Calu3 (cell line): ENCODE results near the gene POR. TPM values are rescaled to one million over a fixed set of nuclear protein-coding genes. Genes with fewer than 3 reads are reported as not detected.
A peak's percentile ranks its signal among the peaks of the same experiment; 100 is the strongest.

Experiments
- BruUV-seq: library from RNA; stranded (reverse); fragments of 400-500 nt; replicated peaks from 2 replicates; lab custom pipeline; 2021; lab: Mats Ljungman, UMichigan
- CTCF ChIA-PET: fragments of 300-600 bp; sonication (Branson Sonifier 250); formaldehyde crosslinking; loops from one replicate; lab custom pipeline; 2022; ENCODE audit warnings: antibody characterized with exemption; lab: Charles Lee
- DNase-seq: peaks from one replicate; pipeline ENCODE4 v3.0.0; 2022
- H3K27ac Mint-ChIP-seq: one replicate; pipeline ENCODE4 v1.8.0; 2022; ENCODE audit warnings: mixed read lengths; ENCODE audit not compliant: unreplicated experiment
- H3K27me3 Mint-ChIP-seq: one replicate; pipeline ENCODE4 v1.8.0; 2022; ENCODE audit warnings: mixed read lengths; ENCODE audit not compliant: unreplicated experiment
- H3K36me3 Mint-ChIP-seq: one replicate; pipeline ENCODE4 v1.8.0; 2022; ENCODE audit warnings: mild to moderate bottlenecking, moderate library complexity, mixed read lengths; ENCODE audit not compliant: insufficient read depth, unreplicated experiment
- H3K4me1 Mint-ChIP-seq: one replicate; pipeline ENCODE4 v1.8.0; 2022; ENCODE audit warnings: mild to moderate bottlenecking, low read depth, mixed read lengths; ENCODE audit not compliant: unreplicated experiment
- H3K4me3 Mint-ChIP-seq: one replicate; pipeline ENCODE4 v1.8.0; 2022; ENCODE audit warnings: mild to moderate bottlenecking, low read depth, moderate library complexity, mixed read lengths; ENCODE audit not compliant: unreplicated experiment
- H3K9me3 Mint-ChIP-seq: one replicate; pipeline ENCODE4 v1.8.0; 2022; ENCODE audit warnings: low read depth, mixed read lengths; ENCODE audit not compliant: unreplicated experiment
- CTCF ChIP-seq: fragments of 200-600 bp; IDR thresholded peaks from one replicate; pipeline ENCODE4 v1.8.0; 2022; ENCODE audit warnings: antibody characterized with exemption; ENCODE audit not compliant: unreplicated experiment
- intact Hi-C: fragments of 100-400 bp; cut with micrococcal nuclease; formaldehyde crosslinking; loops from one replicate; pipeline ENCODE4 v1.10.0; 2022; ENCODE audit not compliant: unreplicated experiment
- total RNA-seq: library from RNA; stranded (reverse); gene quantifications from 2 replicates; pipeline ENCODE4 v1.2.3, GENCODE V29; 2022

The POR gene
- total RNA-seq, 1 experiment from 2014 or later: 65.8 TPM

DNA sequence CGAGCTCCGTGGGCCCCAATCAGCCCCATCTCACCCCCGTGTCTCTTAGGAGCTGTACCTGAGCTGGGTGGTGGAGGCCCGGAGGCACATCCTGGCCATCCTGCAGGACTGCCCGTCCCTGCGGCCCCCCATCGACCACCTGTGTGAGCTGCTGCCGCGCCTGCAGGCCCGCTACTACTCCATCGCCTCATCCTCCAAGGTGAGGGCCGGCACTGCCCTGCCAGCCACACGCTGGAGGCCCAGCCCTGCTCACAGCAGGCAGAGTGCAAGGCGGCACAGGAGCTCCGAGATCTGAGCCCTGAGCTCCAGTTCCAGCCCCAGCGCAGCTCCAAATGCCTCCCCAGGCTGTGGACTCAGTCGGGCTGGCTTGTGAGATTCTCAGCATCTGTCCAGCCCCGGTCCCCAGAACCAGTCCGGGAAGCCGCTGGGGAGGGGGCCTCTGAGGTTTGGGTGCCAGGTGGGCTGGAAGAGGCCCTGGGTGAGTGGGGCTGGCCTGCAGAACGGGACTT is 70.1 kb downstream of the POR start:
- intact Hi-C loops: no loop called here
- CTCF ChIA-PET: no interaction called here
- peaks cover 4% of the 10 kb centered on the region for H3K4me1 Mint-ChIP-seq
- no peak for DNase-seq
- no peak for TF ChIP-seq CTCF
- no peak overlapping the region for H3K27ac Mint-ChIP-seq
- no peaks in the 10 kb centered on the region for H3K27me3 Mint-ChIP-seq
- no peaks in the 10 kb centered on the region for H3K9me3 Mint-ChIP-seq
- BruUV-seq: no TSS peak
- H3K4me3 Mint-ChIP-seq: no peak overlapping the region
- H3K36me3 Mint-ChIP-seq: peaks cover 33% of the 10 kb centered on the region

DNA sequence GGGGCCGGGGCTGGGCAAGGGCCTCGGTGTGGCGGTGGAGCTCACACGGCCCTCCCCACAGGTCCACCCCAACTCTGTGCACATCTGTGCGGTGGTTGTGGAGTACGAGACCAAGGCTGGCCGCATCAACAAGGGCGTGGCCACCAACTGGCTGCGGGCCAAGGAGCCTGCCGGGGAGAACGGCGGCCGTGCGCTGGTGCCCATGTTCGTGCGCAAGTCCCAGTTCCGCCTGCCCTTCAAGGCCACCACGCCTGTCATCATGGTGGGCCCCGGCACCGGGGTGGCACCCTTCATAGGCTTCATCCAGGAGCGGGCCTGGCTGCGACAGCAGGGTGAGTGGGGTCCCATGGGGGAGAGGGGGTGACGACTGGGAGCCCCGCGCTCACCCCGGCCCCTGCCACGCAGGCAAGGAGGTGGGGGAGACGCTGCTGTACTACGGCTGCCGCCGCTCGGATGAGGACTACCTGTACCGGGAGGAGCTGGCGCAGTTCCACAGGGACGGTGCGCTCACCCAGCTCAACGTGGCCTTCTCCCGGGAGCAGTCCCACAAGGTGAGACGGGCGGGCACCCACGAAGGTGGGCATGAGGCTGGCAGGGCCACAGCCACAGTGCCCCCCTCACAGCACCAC is 70.7 kb downstream of the POR start:
- peaks cover 37% of the 10 kb centered on the region for H3K36me3 Mint-ChIP-seq
- intact Hi-C loops: no loop called here
- TSS peak; percentile 44 for BruUV-seq

GRCh38 chr7:75986147-75986781 is 71.3 kb downstream of the POR start:
- Mint-ChIP-seq H3K27ac (no peak overlapping the region), H3K4me3 (no peak overlapping the region), H3K4me1 (no peaks in the 10 kb centered on the region), H3K36me3 (peaks cover 42% of the 10 kb centered on the region), H3K27me3 (no peaks in the 10 kb centered on the region), H3K9me3 (no peaks in the 10 kb centered on the region)
- no TSS peak for BruUV-seq
- CTCF ChIA-PET: no interaction called here
- DNase-seq: no peak
- TF ChIP-seq CTCF: no peak
- intact Hi-C loops: no loop called here

More for the DNA sequence above, 70.7 kb downstream of the POR start:
- no peak for DNase-seq
- TF ChIP-seq CTCF: no peak
- Mint-ChIP-seq H3K4me1 (no peaks in the 10 kb centered on the region), H3K9me3 (no peaks in the 10 kb centered on the region), H3K27ac (no peak overlapping the region), H3K4me3 (no peak overlapping the region), H3K27me3 (no peaks in the 10 kb centered on the region)
- CTCF ChIA-PET: no interaction called here

- no TSS peak for BruUV-seq
- CTCF ChIA-PET: interaction anchor here (0.6 kb wide), 1 partner anchor 14 kb away, joined by 3 read pairs; no protein-coding TSS in a partner anchor
- DNase-seq: no peak
Observed at GRCh38 chr7:75987026-75987804, 72.3 kb downstream of the POR start.

More at GRCh38 chr7:75987026-75987804, 72.3 kb downstream of the POR start:
- intact Hi-C loops: no loop called here
- H3K9me3 Mint-ChIP-seq: no peaks in the 10 kb centered on the region
- H3K27me3 Mint-ChIP-seq: no peaks in the 10 kb centered on the region
- H3K27ac Mint-ChIP-seq: no peak overlapping the region
- H3K4me1 Mint-ChIP-seq: no peaks in the 10 kb centered on the region
- peaks cover 35% of the 10 kb centered on the region for H3K36me3 Mint-ChIP-seq
- no peak for TF ChIP-seq CTCF
- no peak overlapping the region for H3K4me3 Mint-ChIP-seq
